ENCODE measurements around the gene SPATA33.
"Not testable (repeated sequence)": the region's sequence is repeated elsewhere in the genome, so short reads cannot be mapped to it uniquely, and the experiment has no call there.

The SPATA33 gene

GRCh38 chr16:89621136-89621697 lies 36.4 kb upstream of the SPATA33 start:
- DNase-seq (no peak), ATAC-seq (no peak)
- no peak overlapping the region for H3K4me3 Mint-ChIP-seq
- peaks cover 19% of the 10 kb centered on the region for H3K27me3 Mint-ChIP-seq
- no peaks in the 10 kb centered on the region for H3K9me3 Mint-ChIP-seq
- no peaks in the 10 kb centered on the region for H3K36me3 Mint-ChIP-seq (ENCODE audit: low read depth)
- H3K4me1 Mint-ChIP-seq = peaks cover 9% of the 10 kb centered on the region
- H3K27ac Mint-ChIP-seq = no peak overlapping the region

- H3K9me3 Mint-ChIP-seq = no peaks in the 10 kb centered on the region
- DNase-seq (no peak), ATAC-seq (no peak)
- peaks cover 17% of the 10 kb centered on the region for H3K27me3 Mint-ChIP-seq
- no peak overlapping the region for H3K4me3 Mint-ChIP-seq
- H3K36me3 Mint-ChIP-seq (ENCODE audit: low read depth) = no peaks in the 10 kb centered on the region
- peaks cover 4% of the 10 kb centered on the region for H3K4me1 Mint-ChIP-seq
- H3K27ac Mint-ChIP-seq = no peak overlapping the region
Observed at GRCh38 chr16:89621698-89622409, 35.8 kb upstream of the SPATA33 start.

- Mint-ChIP-seq H3K9me3 (no peaks in the 10 kb centered on the region), H3K4me3 (no peak overlapping the region)
- no peak for ATAC-seq
Observed at GRCh38 chr16:89623511-89624261, 34.0 kb upstream of the SPATA33 start.

GRCh38 chr16:89624777-89625761 lies 32.6 kb upstream of the SPATA33 start:
- no peak for ATAC-seq
- Mint-ChIP-seq H3K27me3 (peaks cover 17% of the 10 kb centered on the region), H3K4me3 (no peak overlapping the region), H3K36me3 (ENCODE audit: low read depth) (no peaks in the 10 kb centered on the region), H3K9me3 (no peaks in the 10 kb centered on the region), H3K4me1 (no peaks in the 10 kb centered on the region), H3K27ac (no peak overlapping the region)
- no peak for DNase-seq

More at GRCh38 chr16:89623511-89624261, 34.0 kb upstream of the SPATA33 start:
- no peak for DNase-seq
- Mint-ChIP-seq H3K36me3 (ENCODE audit: low read depth) (no peaks in the 10 kb centered on the region), H3K27ac (no peak overlapping the region), H3K27me3 (peaks cover 17% of the 10 kb centered on the region), H3K4me1 (no peaks in the 10 kb centered on the region)

DNA sequence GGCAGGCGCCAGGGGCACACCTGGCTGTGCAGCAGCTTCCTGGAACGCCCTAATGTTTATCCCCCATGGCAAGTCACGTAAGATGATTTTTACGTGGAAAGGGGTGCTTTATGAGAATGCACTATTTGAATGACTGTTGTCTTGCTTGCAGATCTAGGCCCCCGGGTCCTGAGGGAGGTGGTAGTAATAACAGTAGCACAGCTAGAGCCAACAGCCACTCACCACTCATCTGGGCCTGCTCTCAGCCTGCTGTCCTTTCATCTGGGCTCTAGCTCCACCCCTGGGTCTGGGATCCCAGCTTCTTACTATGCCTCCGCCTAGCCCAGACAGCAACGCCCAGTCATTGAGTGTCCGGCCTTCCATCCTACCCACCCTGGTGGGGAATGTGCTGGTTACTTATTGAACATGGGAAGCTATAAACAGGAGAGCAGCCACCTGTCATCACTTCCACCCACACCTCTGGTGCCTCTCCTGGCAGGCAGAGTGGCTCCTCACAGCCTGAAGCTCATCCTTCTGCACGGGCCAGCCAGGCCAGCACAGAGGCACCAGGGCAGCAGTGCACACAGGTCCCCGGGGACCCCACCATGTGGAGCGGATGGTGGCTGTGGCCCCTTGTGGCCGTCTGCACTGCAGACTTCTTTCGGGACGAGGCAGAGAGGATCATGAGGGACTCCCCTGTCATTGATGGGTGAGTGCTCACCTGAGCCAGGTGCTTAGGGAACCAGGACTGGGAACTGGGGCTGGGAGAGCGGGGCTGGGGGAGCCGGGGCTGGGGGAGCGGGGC lies 27.6 kb upstream of the SPATA33 start:
- H3K4me3 Mint-ChIP-seq = no peak overlapping the region
- H3K27ac Mint-ChIP-seq = no peak overlapping the region
- H3K9me3 Mint-ChIP-seq = no peaks in the 10 kb centered on the region
- peaks cover 2% of the 10 kb centered on the region for H3K27me3 Mint-ChIP-seq
- DNase-seq (no peak), ATAC-seq (no peak)
- H3K36me3 Mint-ChIP-seq (ENCODE audit: low read depth) = no peaks in the 10 kb centered on the region
- H3K4me1 Mint-ChIP-seq = no peaks in the 10 kb centered on the region

GRCh38 chr16:89633064-89633631 lies 24.5 kb upstream of the SPATA33 start:
- DNase-seq = no peak
- Mint-ChIP-seq H3K9me3 (no peaks in the 10 kb centered on the region), H3K27me3 (no peaks in the 10 kb centered on the region)

DNA sequence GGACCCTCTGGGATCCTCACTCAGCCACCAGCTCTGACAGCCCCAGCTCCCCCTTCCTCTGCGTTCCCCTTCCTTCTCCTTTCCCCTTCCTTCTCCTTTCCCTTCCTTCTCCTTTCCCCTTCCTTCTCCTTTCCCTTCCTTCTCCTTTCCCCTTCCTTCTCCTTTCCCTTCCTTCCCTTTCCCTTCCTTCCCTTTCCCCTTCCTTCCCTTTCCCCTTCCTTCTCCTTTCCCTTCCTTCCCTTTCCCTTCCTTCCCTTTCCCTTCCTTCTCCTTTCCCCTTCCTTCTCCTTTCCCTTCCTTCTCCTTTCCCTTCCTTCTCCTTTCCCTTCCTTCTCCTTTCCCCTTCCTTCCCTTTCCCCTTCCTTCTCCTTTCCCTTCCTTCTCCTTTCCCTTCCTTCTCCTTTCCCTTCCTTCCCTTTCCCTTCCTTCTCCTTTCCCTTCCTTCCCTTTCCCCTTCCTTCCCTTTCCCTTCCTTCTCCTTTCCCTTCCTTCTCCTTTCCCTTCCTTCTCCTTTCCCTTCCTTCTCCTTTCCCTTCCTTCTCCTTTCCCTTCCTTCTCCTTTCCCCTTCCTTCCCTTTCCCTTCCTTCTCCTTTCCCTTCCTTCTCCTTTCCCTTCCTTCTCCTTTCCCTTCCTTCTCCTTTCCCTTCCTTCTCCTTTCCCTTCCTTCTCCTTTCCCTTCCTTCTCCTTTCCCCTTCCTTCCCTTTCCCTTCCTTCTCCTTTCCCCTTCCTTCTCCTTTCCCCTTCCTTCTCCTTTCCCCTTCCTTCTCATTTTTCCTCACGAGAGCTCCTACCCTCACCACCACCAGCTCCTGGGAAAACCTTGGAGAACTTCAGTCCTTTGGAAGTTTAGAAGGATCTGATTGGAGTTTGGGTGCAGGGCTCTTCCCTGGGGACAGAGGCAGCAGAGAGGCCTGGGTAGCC lies 22.9 kb upstream of the SPATA33 start:
- not testable (repeated sequence) for H3K27me3 Mint-ChIP-seq; DNase-seq; ATAC-seq; H3K36me3 Mint-ChIP-seq (ENCODE audit: low read depth); H3K9me3 Mint-ChIP-seq; H3K4me3 Mint-ChIP-seq; H3K27ac Mint-ChIP-seq; H3K4me1 Mint-ChIP-seq

More at GRCh38 chr16:89633064-89633631, 24.5 kb upstream of the SPATA33 start:
- H3K36me3 Mint-ChIP-seq (ENCODE audit: low read depth) = no peaks in the 10 kb centered on the region
- no peak for ATAC-seq
- H3K4me1 Mint-ChIP-seq = no peaks in the 10 kb centered on the region
- no peak overlapping the region for H3K27ac Mint-ChIP-seq
- H3K4me3 Mint-ChIP-seq = no peak overlapping the region

DNA sequence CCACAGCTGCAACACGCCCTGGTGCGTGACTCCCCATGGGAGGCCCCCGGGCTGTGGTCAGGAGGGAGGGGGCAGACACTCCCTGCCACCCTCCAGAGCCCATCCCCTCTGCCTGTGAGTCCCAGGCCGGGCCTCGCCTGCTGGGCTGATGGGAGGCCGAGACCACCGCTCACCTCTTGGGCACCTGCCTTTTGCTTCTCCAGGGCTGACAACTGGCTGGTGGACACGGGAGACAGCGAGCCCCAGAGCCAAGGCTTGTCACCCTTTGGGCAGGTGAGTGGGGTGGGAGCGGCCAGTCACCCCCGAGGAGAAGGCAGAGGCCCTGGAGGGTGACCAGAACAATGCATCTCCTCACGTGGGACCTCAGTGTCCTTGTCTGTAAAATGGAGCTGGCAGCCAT lies 21.0 kb upstream of the SPATA33 start:
- no peaks in the 10 kb centered on the region for H3K9me3 Mint-ChIP-seq
- no peak overlapping the region for H3K4me3 Mint-ChIP-seq
- DNase-seq = no peak
- no peak for ATAC-seq
- no peak overlapping the region for H3K27ac Mint-ChIP-seq
- no peaks in the 10 kb centered on the region for H3K36me3 Mint-ChIP-seq (ENCODE audit: low read depth)
- no peaks in the 10 kb centered on the region for H3K27me3 Mint-ChIP-seq
- H3K4me1 Mint-ChIP-seq = peaks cover 9% of the 10 kb centered on the region

DNA sequence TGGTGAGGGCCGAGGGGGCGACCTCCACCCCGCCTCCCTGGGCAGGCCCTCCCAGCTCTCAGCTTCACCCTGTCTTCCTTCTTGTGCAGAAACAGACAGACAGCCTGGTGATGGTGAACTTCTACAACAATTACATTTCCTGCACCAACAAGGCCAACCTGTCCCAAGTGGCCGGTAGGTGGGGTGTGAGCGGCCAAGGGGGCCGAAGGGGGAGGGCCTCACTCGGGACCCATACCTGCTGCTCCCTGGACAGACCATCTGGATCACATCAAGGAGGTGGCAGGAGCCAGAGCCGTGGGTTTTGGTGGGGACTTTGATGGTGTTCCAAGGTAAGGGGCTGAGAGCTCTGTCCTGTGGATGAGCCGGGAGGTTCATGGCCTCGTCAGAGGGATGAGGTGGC lies 20.3 kb upstream of the SPATA33 start:
- Mint-ChIP-seq H3K27me3 (no peaks in the 10 kb centered on the region), H3K4me3 (no peak overlapping the region), H3K36me3 (ENCODE audit: low read depth) (no peaks in the 10 kb centered on the region)

GRCh38 chr16:89638455-89638854 lies 19.2 kb upstream of the SPATA33 start:
- no peaks in the 10 kb centered on the region for H3K27me3 Mint-ChIP-seq
- H3K4me1 Mint-ChIP-seq = peaks cover 9% of the 10 kb centered on the region
- no peaks in the 10 kb centered on the region for H3K36me3 Mint-ChIP-seq (ENCODE audit: low read depth)
- H3K9me3 Mint-ChIP-seq = no peaks in the 10 kb centered on the region
- ATAC-seq = no peak
- DNase-seq = no peak
- H3K27ac Mint-ChIP-seq = no peak overlapping the region
- H3K4me3 Mint-ChIP-seq = no peak overlapping the region

More for the DNA sequence above, 20.3 kb upstream of the SPATA33 start:
- no peak overlapping the region for H3K27ac Mint-ChIP-seq
- no peaks in the 10 kb centered on the region for H3K9me3 Mint-ChIP-seq
- DNase-seq = no peak
- no peak for ATAC-seq
- H3K4me1 Mint-ChIP-seq = peaks cover 9% of the 10 kb centered on the region

DNA sequence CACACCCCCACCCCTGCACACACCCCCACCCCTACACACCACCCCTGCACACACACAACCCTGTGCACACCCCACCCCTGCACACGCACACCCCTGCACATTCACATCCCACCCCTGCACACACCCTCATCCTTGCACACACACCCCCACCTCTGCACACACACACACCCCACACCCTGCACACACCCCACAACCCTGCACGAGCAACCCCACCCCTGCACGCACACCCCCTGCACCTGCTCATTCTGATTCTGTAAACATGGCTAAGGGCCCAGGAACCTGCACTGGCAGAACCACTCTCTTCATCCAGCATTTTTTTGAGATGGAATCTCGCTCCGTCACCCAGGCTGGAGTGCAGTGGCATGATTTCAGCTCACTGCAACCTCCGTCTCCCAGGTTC lies 18.3 kb upstream of the SPATA33 start:
- DNase-seq = no peak
- H3K27ac Mint-ChIP-seq = no peak overlapping the region
- H3K9me3 Mint-ChIP-seq = no peaks in the 10 kb centered on the region
- peaks cover 9% of the 10 kb centered on the region for H3K4me1 Mint-ChIP-seq
- H3K36me3 Mint-ChIP-seq (ENCODE audit: low read depth) = peaks cover 2% of the 10 kb centered on the region
- no peaks in the 10 kb centered on the region for H3K27me3 Mint-ChIP-seq
- no peak for ATAC-seq
- H3K4me3 Mint-ChIP-seq = no peak overlapping the region

GRCh38 chr16:89641458-89642119 lies 16.0 kb upstream of the SPATA33 start:
- no peak overlapping the region for H3K4me3 Mint-ChIP-seq
- H3K4me1 Mint-ChIP-seq = peaks cover 9% of the 10 kb centered on the region
- no peaks in the 10 kb centered on the region for H3K27me3 Mint-ChIP-seq
- ATAC-seq = no peak
- no peak overlapping the region for H3K27ac Mint-ChIP-seq
- DNase-seq = no peak
- H3K9me3 Mint-ChIP-seq = no peaks in the 10 kb centered on the region
- H3K36me3 Mint-ChIP-seq (ENCODE audit: low read depth) = peaks cover 9% of the 10 kb centered on the region

All from activated naive CD8-positive, alpha-beta T cell treated with anti-CD3 and anti-CD28 coated beads, Interleukin-2, amount 50 U/mL, for 24 hours (primary cell).